ENCODE data around the gene RNASE1.

Gene RNASE1

GRCh38 chr14:20789230-20789813 lies 13.3 kb downstream of the RNASE1 start (continued):
- TF ChIP-seq ZNF37A (tag by site-specific recombination; IDR thresholded peaks at IDR 0.05), result no peak
- peak; percentile 79 for TF ChIP-seq ZNF513 (tag by site-specific recombination; IDR thresholded peaks at IDR 0.05)
- TF ChIP-seq TSHZ1 (tag by site-specific recombination; IDR thresholded peaks at IDR 0.05; ENCODE audit: borderline replicate concordance), result peak; percentile 72; the same call in 1 of the 2 replicates
- TF ChIP-seq OSR2 (tag by site-specific recombination; IDR thresholded peaks at IDR 0.05), result peak; percentile 88
- no peak for TF ChIP-seq ZNF580 (tag by site-specific recombination; IDR thresholded peaks at IDR 0.05)
- TF ChIP-seq ZNF48 (tag by site-specific recombination; IDR thresholded peaks at IDR 0.05), result no peak
- TF ChIP-seq ZNF26 (tag by site-specific recombination; IDR thresholded peaks at IDR 0.05), result no peak
- 0 out of 2 replicates have a peak, but pooled peaks have one; percentile 14 for TF ChIP-seq ZNF366 (tag by site-specific recombination; conservative IDR thresholded peaks at IDR 0.05)
- TF ChIP-seq MEIS1 (CRISPR knock-in tag; IDR thresholded peaks at IDR 0.05; ENCODE audit: borderline replicate concordance), result no peak
- TF ChIP-seq ZNF704 (tag by site-specific recombination; IDR thresholded peaks at IDR 0.05), result no peak
- peak; percentile 64; the same call in 1 of the 2 replicates for TF ChIP-seq GLI2 (tag by site-specific recombination; IDR thresholded peaks at IDR 0.05; ENCODE audit: borderline replicate concordance, low read depth)
- peak; percentile 82 for TF ChIP-seq INSM2 (tag by site-specific recombination; IDR thresholded peaks at IDR 0.05)
- TF ChIP-seq ZNF692 (tag by site-specific recombination; IDR thresholded peaks at IDR 0.05), result peak; percentile 34; the same call in 1 of the 2 replicates
- TF ChIP-seq FEZF1 (tag by site-specific recombination; IDR thresholded peaks at IDR 0.05), result peak; percentile 68; the same call in 1 of the 2 replicates
- TF ChIP-seq GFI1B (tag by site-specific recombination; IDR thresholded peaks at IDR 0.05), result no peak
- TF ChIP-seq ZNF24 (tag by site-specific recombination; IDR thresholded peaks at IDR 0.05), result 0 out of 2 replicates have a peak, but pooled peaks have one; percentile 39
- TF ChIP-seq ZNF843 (tag by site-specific recombination; IDR thresholded peaks at IDR 0.05), result peak; percentile 65; the same call in 1 of the 2 replicates
- peak; percentile 58; the same call in 1 of the 2 replicates for TF ChIP-seq ZNF10 (tag by site-specific recombination; IDR thresholded peaks at IDR 0.05)
- 0 out of 2 replicates have a peak, but pooled peaks have one; percentile 48 for TF ChIP-seq BCL11A (tag by site-specific recombination; IDR thresholded peaks at IDR 0.05; ENCODE audit: low read depth)
- no peak for TF ChIP-seq YY1 (tag by site-specific recombination; IDR thresholded peaks at IDR 0.05)

Data from HEK293 (cell line).